BLaER1 (cell line): ENCODE results near the gene COLEC11.
"Not testable (repeated sequence)": the region's sequence is repeated elsewhere in the genome, so short reads cannot be mapped to it uniquely, and the experiment has no call there.

Experiments used
- H3K27ac ChIP-seq: shearing (Covaris generic); formaldehyde crosslinking; 2 replicates; pipeline ENCODE4 v1.8.1; 2022
- H3K27me3 ChIP-seq: shearing (Covaris generic); formaldehyde crosslinking; 2 replicates; pipeline ENCODE4 v1.8.1; 2022
- H3K36me3 ChIP-seq: shearing (Covaris generic); formaldehyde crosslinking; 2 replicates; pipeline ENCODE4 v1.8.1; 2022
- H3K4me1 ChIP-seq: shearing (Covaris generic); formaldehyde crosslinking; 2 replicates; pipeline ENCODE4 v1.8.1; 2022
- H3K4me2 ChIP-seq: shearing (Covaris generic); formaldehyde crosslinking; 2 replicates; pipeline ENCODE4 v1.8.1; 2022
- H3K4me3 ChIP-seq: shearing (Covaris generic); formaldehyde crosslinking; 2 replicates; pipeline ENCODE4 v1.8.1; 2022
- H3K9ac ChIP-seq: shearing (Covaris generic); formaldehyde crosslinking; 2 replicates; pipeline ENCODE4 v1.8.1; 2022
- H3K9me3 ChIP-seq: shearing (Covaris generic); formaldehyde crosslinking; 2 replicates; pipeline ENCODE4 v1.8.1; 2022
- H4K20me1 ChIP-seq: shearing (Covaris generic); formaldehyde crosslinking; 2 replicates; pipeline ENCODE4 v1.8.1; 2022
- Cebpa-rat ChIP-seq: shearing (Covaris generic); IDR thresholded peaks from 2 replicates; pipeline ENCODE4 v1.8.1; 2022

COLEC11 gene

GRCh38 chr2:3571284-3571683 lies 23.6 kb upstream of the COLEC11 start:
- Histone ChIP-seq H3K4me2 (no peak overlapping the region), H3K9ac (no peak overlapping the region), H3K4me3 (no peak overlapping the region), H3K9me3 (no peaks in the 10 kb centered on the region), H3K36me3 (peaks cover 4% of the 10 kb centered on the region), H3K27me3 (no peaks in the 10 kb centered on the region), H4K20me1 (peaks cover 9% of the 10 kb centered on the region), H3K27ac (no peak overlapping the region), H3K4me1 (peaks cover 29% of the 10 kb centered on the region)
- no peak for TF ChIP-seq Cebpa-rat

GRCh38 chr2:3572620-3573019 lies 22.3 kb upstream of the COLEC11 start:
- H3K4me1 ChIP-seq = peaks cover 42% of the 10 kb centered on the region
- no peak overlapping the region for H3K4me2 ChIP-seq
- H4K20me1 ChIP-seq = peaks cover 22% of the 10 kb centered on the region
- no peak overlapping the region for H3K27ac ChIP-seq
- H3K9me3 ChIP-seq = no peaks in the 10 kb centered on the region
- no peak overlapping the region for H3K9ac ChIP-seq
- H3K4me3 ChIP-seq = no peak overlapping the region
- H3K27me3 ChIP-seq = no peaks in the 10 kb centered on the region
- peaks cover 17% of the 10 kb centered on the region for H3K36me3 ChIP-seq
- TF ChIP-seq Cebpa-rat = no peak

- H3K27ac ChIP-seq = no peak overlapping the region
- H3K36me3 ChIP-seq = peaks cover 33% of the 10 kb centered on the region
- H3K4me3 ChIP-seq = 0 out of 2 replicates have a peak overlapping the region, but pooled peaks have one; percentile 90
- H4K20me1 ChIP-seq = peaks cover 38% of the 10 kb centered on the region
- H3K4me2 ChIP-seq = peak overlapping the region; percentile 81
- H3K9ac ChIP-seq = no peak overlapping the region
- no peak for TF ChIP-seq Cebpa-rat
- no peaks in the 10 kb centered on the region for H3K27me3 ChIP-seq
- no peaks in the 10 kb centered on the region for H3K9me3 ChIP-seq
- peaks cover 57% of the 10 kb centered on the region for H3K4me1 ChIP-seq
Observed at GRCh38 chr2:3574155-3574554, 20.8 kb upstream of the COLEC11 start.

GRCh38 chr2:3575534-3576262 lies 19.2 kb upstream of the COLEC11 start:
- peaks cover 48% of the 10 kb centered on the region for H3K36me3 ChIP-seq

GRCh38 chr2:3576263-3576630 lies 18.7 kb upstream of the COLEC11 start:
- H3K27me3 ChIP-seq, H3K9me3 ChIP-seq: not testable (repeated sequence)
- Histone ChIP-seq H3K4me1 (peaks cover 56% of the 10 kb centered on the region), H4K20me1 (peaks cover 59% of the 10 kb centered on the region), H3K4me3 (peak overlapping the region; percentile 90), H3K4me2 (peak overlapping the region; percentile 95), H3K9ac (peak overlapping the region; percentile 97), H3K36me3 (peaks cover 54% of the 10 kb centered on the region), H3K27ac (peak overlapping the region; percentile 94)

More at GRCh38 chr2:3575534-3576262, 19.2 kb upstream of the COLEC11 start:
- Histone ChIP-seq H3K4me3 (peak overlapping the region; percentile 90), H3K27ac (peak overlapping the region; percentile 94), H3K4me1 (peaks cover 56% of the 10 kb centered on the region), H3K9ac (peak overlapping the region; percentile 97), H4K20me1 (peaks cover 53% of the 10 kb centered on the region), H3K4me2 (peak overlapping the region; percentile 95), H3K27me3 (no peaks in the 10 kb centered on the region), H3K9me3 (no peaks in the 10 kb centered on the region)
- TF ChIP-seq Cebpa-rat = no peak

GRCh38 chr2:3578987-3579386 lies 15.9 kb upstream of the COLEC11 start:
- Histone ChIP-seq H3K4me2 (peak overlapping the region; percentile 95; the same call in 1 of the 2 replicates), H3K4me1 (peaks cover 53% of the 10 kb centered on the region), H3K4me3 (no peak overlapping the region), H3K27me3 (no peaks in the 10 kb centered on the region), H3K27ac (no peak overlapping the region), H3K36me3 (peaks cover 81% of the 10 kb centered on the region), H3K9me3 (no peaks in the 10 kb centered on the region), H3K9ac (0 out of 2 replicates have a peak overlapping the region, but pooled peaks have one; percentile 13), H4K20me1 (peaks cover 86% of the 10 kb centered on the region)
- no peak for TF ChIP-seq Cebpa-rat

- TF ChIP-seq Cebpa-rat = no peak
- H3K9ac ChIP-seq = no peak overlapping the region
- H3K4me3 ChIP-seq = no peak overlapping the region
- no peaks in the 10 kb centered on the region for H3K27me3 ChIP-seq
- H3K36me3 ChIP-seq = peaks cover 96% of the 10 kb centered on the region
- peaks cover 100% of the 10 kb centered on the region for H4K20me1 ChIP-seq
- H3K4me1 ChIP-seq = peaks cover 45% of the 10 kb centered on the region
- no peak overlapping the region for H3K4me2 ChIP-seq
- no peaks in the 10 kb centered on the region for H3K9me3 ChIP-seq
- H3K27ac ChIP-seq = no peak overlapping the region
Observed at GRCh38 chr2:3580449-3580848, 14.5 kb upstream of the COLEC11 start.

GRCh38 chr2:3581367-3582262 lies 13.3 kb upstream of the COLEC11 start:
- peaks cover 100% of the 10 kb centered on the region for H3K36me3 ChIP-seq
- H3K9ac ChIP-seq = no peak overlapping the region
- peaks cover 38% of the 10 kb centered on the region for H3K4me1 ChIP-seq
- no peak for TF ChIP-seq Cebpa-rat
- no peaks in the 10 kb centered on the region for H3K9me3 ChIP-seq
- H3K27me3 ChIP-seq = no peaks in the 10 kb centered on the region
- no peak overlapping the region for H3K4me3 ChIP-seq
- H4K20me1 ChIP-seq = peaks cover 98% of the 10 kb centered on the region
- H3K27ac ChIP-seq = no peak overlapping the region
- no peak overlapping the region for H3K4me2 ChIP-seq

GRCh38 chr2:3584076-3584475 lies 10.8 kb upstream of the COLEC11 start:
- Histone ChIP-seq H3K4me2 (no peak overlapping the region), H3K4me1 (peaks cover 14% of the 10 kb centered on the region), H4K20me1 (peaks cover 74% of the 10 kb centered on the region), H3K9ac (no peak overlapping the region), H3K27ac (no peak overlapping the region), H3K9me3 (no peaks in the 10 kb centered on the region), H3K4me3 (no peak overlapping the region), H3K27me3 (no peaks in the 10 kb centered on the region), H3K36me3 (peaks cover 90% of the 10 kb centered on the region)
- TF ChIP-seq Cebpa-rat = no peak
